ENCODE results near the gene UCKL1. TPM values are rescaled to one million over a fixed set of nuclear protein-coding genes. Genes with fewer than 3 reads are reported as not detected.

Gene UCKL1
- total and polyA plus RNA-seq, 2 experiments from 2014 or later = 18.5 to 52.2 TPM

DNA sequence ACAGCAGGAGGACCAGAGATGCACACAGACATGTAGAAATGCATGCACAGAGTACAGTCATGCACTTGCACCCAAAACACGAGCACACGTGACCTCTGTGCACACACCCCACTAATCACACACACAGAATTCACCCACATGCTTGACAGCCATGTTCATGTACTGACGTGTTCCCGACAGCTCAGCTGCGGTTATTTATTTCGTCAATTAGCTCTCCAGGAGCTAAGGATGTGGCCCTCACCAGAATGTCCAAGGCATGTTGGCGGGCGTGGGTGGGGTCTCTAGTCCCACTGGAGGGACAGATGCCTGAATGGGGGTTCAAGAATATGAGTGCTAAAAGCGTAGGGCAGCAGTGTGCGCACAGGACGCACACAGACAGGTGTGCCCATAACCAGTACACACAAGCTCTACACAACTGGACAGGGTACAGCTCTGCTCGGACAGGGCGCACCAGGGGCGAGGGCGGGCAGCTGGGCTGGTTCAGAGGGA, 24.1 kb upstream of the UCKL1 start:
- TF ChIP-seq, protein P1, sequence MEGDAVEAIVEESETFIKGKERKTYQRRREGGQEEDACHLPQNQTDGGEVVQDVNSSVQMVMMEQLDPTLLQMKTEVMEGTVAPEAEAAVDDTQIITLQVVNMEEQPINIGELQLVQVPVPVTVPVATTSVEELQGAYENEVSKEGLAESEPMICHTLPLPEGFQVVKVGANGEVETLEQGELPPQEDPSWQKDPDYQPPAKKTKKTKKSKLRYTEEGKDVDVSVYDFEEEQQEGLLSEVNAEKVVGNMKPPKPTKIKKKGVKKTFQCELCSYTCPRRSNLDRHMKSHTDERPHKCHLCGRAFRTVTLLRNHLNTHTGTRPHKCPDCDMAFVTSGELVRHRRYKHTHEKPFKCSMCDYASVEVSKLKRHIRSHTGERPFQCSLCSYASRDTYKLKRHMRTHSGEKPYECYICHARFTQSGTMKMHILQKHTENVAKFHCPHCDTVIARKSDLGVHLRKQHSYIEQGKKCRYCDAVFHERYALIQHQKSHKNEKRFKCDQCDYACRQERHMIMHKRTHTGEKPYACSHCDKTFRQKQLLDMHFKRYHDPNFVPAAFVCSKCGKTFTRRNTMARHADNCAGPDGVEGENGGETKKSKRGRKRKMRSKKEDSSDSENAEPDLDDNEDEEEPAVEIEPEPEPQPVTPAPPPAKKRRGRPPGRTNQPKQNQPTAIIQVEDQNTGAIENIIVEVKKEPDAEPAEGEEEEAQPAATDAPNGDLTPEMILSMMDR (IDR thresholded peaks at IDR 0.05; ENCODE audit: poor library complexity) = no peak
- no peak for TF ChIP-seq EZH2 (IDR thresholded peaks at IDR 0.05; ENCODE audit: borderline replicate concordance)
- no peak for TF ChIP-seq EZH2phosphoT487 (IDR thresholded peaks at IDR 0.05; ENCODE audit: low read depth, severe bottlenecking, unreplicated experiment)
- Histone ChIP-seq H3K9me2 (replicated peaks; ENCODE audit: insufficient read depth) (no peaks in the 10 kb centered on the region), H3K4me3 (no peak overlapping the region), H4K20me1 (ENCODE audit: insufficient read depth, poor library complexity, severe bottlenecking) (peaks cover 6% of the 10 kb centered on the region), H3K79me2 (peaks cover 27% of the 10 kb centered on the region), H3K4me1 (ENCODE audit: insufficient read depth) (peaks cover 31% of the 10 kb centered on the region), H3K9me3 (ENCODE audit: low read depth) (no peaks in the 10 kb centered on the region), H2AFZ (peak overlapping the region; percentile 73), H3K4me2 (peak overlapping the region; percentile 97), H3K36me3 (replicated peaks; ENCODE audit: insufficient read depth, low read depth) (no peaks in the 10 kb centered on the region), H3K27me3 (no peaks in the 10 kb centered on the region), H3K27ac (peak overlapping the region; percentile 75)
- peak; percentile 7 for DNase-seq (ENCODE audit: low spot score)
- WGBS (ENCODE audit: low lambda C conversion rate, missing lambda C conversion rate) = 93% methylated on average over 15 of the region's 15 CpGs

DNA sequence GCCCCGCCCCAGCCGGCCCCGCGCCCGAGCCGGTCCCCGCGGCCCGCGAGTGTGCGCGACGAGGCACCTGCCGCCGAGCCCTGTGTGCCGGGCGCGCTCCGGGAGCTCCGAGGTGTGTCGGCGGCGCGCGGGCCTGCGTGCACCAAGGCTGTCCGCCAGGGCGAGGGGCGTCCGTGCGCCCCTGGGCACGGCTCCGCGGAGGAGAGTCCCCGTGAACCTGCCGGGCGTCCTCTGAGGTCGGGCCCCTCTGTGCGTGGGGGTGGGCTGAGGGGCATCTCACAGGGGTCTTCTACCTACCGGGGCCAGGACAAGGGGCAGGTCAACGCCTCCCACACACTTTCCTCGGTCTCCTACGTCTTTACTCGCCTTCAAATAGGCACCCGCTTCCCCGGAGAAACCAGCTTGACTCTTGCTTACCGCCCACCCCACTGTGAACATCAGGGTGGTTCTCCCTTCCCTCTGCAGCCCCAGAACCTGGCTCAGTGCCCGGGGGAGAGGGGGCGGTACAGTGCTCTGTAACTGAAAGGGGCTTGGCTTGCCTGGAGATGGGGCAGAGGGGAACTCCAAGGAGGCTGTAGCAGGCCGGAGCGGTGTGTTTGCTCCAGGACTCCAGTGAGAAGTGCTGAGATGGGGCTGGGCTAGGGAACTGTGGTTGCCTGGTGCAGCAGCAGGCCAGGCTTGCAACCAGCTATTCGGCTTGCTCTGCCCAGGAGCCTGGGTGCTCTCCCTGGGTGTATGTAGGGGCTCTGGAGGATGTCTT, 23.5 kb upstream of the UCKL1 start, which contains the start of gene SAMD10:
Gene SAMD10, minus strand, starts transcription at position 86 of the 760 bp plus-strand sequence. CDS start 175 bp downstream, outside the sequence.
- H3K27me3 ChIP-seq = no peaks in the 10 kb centered on the region
- H2AFZ ChIP-seq = peak within 1 kb of the TSS; percentile 73
- H3K79me2 ChIP-seq = peaks cover 27% of the 10 kb centered on the region
- DNase-seq (ENCODE audit: low spot score) = peak; percentile 80
- H3K9me3 ChIP-seq (ENCODE audit: low read depth) = no peaks in the 10 kb centered on the region
- peaks cover 31% of the 10 kb centered on the region for H3K4me1 ChIP-seq (ENCODE audit: insufficient read depth)
- TF ChIP-seq, protein P1 (IDR thresholded peaks at IDR 0.05; ENCODE audit: poor library complexity) = no peak
- TF ChIP-seq EZH2 (IDR thresholded peaks at IDR 0.05; ENCODE audit: borderline replicate concordance) (no peak), EZH2phosphoT487 (IDR thresholded peaks at IDR 0.05; ENCODE audit: low read depth, severe bottlenecking, unreplicated experiment) (no peak)
- H3K4me3 ChIP-seq = peak within 1 kb of the TSS; percentile 85
- peaks cover 6% of the 10 kb centered on the region for H4K20me1 ChIP-seq (ENCODE audit: insufficient read depth, poor library complexity, severe bottlenecking)
- H3K9me2 ChIP-seq (replicated peaks; ENCODE audit: insufficient read depth) = no peaks in the 10 kb centered on the region
- WGBS (ENCODE audit: low lambda C conversion rate, missing lambda C conversion rate) = 8% methylated on average over 31 of the region's 52 CpGs
- H3K36me3 ChIP-seq (replicated peaks; ENCODE audit: insufficient read depth, low read depth) = no peaks in the 10 kb centered on the region
- H3K27ac ChIP-seq = peak within 1 kb of the TSS; percentile 75
- peak within 1 kb of the TSS; percentile 97 for H3K4me2 ChIP-seq

DNA sequence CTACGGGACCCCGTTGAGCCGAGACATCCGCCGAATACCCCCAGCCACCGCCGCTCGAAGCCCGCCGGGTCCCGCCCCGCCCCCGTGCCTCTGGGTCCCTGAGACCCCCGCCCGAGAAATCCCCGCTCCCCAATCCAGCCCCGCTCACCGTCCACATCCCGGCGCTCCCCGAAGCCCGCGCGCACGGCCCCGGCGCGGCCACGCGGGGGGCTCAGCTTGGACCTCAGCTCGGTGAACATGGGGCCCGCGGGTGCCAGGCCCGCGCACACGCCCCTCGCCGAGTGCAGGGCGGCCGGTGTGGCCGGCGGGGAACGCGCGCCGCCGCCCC, 23.0 kb upstream of the UCKL1 start:
- Histone ChIP-seq H4K20me1 (ENCODE audit: insufficient read depth, poor library complexity, severe bottlenecking) (peaks cover 6% of the 10 kb centered on the region), H3K4me3 (peak overlapping the region; percentile 85), H3K9me3 (ENCODE audit: low read depth) (no peaks in the 10 kb centered on the region), H3K4me1 (ENCODE audit: insufficient read depth) (peaks cover 31% of the 10 kb centered on the region), H3K4me2 (peak overlapping the region; percentile 97), H3K27ac (peak overlapping the region; percentile 75), H2AFZ (peak overlapping the region; percentile 73), H3K9me2 (replicated peaks; ENCODE audit: insufficient read depth) (no peaks in the 10 kb centered on the region), H3K27me3 (no peaks in the 10 kb centered on the region), H3K36me3 (replicated peaks; ENCODE audit: insufficient read depth, low read depth) (no peaks in the 10 kb centered on the region), H3K79me2 (peaks cover 26% of the 10 kb centered on the region)
- DNase-seq (ENCODE audit: low spot score) = no peak
- 1% methylated on average over 14 of the region's 47 CpGs for WGBS (ENCODE audit: low lambda C conversion rate, missing lambda C conversion rate)
- TF ChIP-seq EZH2phosphoT487 (IDR thresholded peaks at IDR 0.05; ENCODE audit: low read depth, severe bottlenecking, unreplicated experiment) (no peak), EZH2 (IDR thresholded peaks at IDR 0.05; ENCODE audit: borderline replicate concordance) (no peak)
- TF ChIP-seq, protein P1 (IDR thresholded peaks at IDR 0.05; ENCODE audit: poor library complexity) = no peak

Data from hepatocyte (in vitro differentiated cells).